Loucy (cell line): ENCODE results near the gene TEDC1.

Source experiments
- H2AFZ ChIP-seq: fragments of 200-600 bp; sonication (generic); 2 replicates; pipeline ENCODE4 v1.6.0; 2016; ENCODE audit warnings: antibody characterized with exemption, mild to moderate bottlenecking, low read length, moderate library complexity
- H3F3A ChIP-seq: fragments of 200-600 bp; 2 replicates; pipeline ENCODE4 v1.6.0; 2016; ENCODE audit warnings: antibody characterized with exemption, low read depth, mild to moderate bottlenecking
- H3K27me3 ChIP-seq: fragments of 200-600 bp; sonication (generic); 2 replicates; pipeline ENCODE4 v1.6.1; 2014; ENCODE audit warnings: low read length, mild to moderate bottlenecking; ENCODE audit not compliant: insufficient read depth, poor library complexity, severe bottlenecking
- H3K36me3 ChIP-seq: fragments of 200-600 bp; sonication (generic); 2 replicates; pipeline ENCODE4 v1.6.1; 2016; ENCODE audit warnings: low read length; ENCODE audit not compliant: insufficient read depth
- H3K4me1 ChIP-seq: fragments of 200-600 bp; sonication (generic); 2 replicates; pipeline ENCODE4 v1.5.1; 2014; ENCODE audit warnings: low read length, mild to moderate bottlenecking; ENCODE audit not compliant: insufficient read depth, poor library complexity, severe bottlenecking
- H3K4me2 ChIP-seq: fragments of 200-600 bp; sonication (generic); 2 replicates; pipeline ENCODE4 v1.6.0; 2014; ENCODE audit warnings: antibody characterized with exemption, low read length, low read depth, mild to moderate bottlenecking; ENCODE audit not compliant: poor library complexity, severe bottlenecking
- H3K4me3 ChIP-seq: fragments of 200-600 bp; sonication (generic); 2 replicates; pipeline ENCODE4 v1.5.1; 2014; ENCODE audit warnings: low read length, mild to moderate bottlenecking, mixed read lengths; ENCODE audit not compliant: poor library complexity, severe bottlenecking
- H3K79me2 ChIP-seq: fragments of 200-600 bp; sonication (generic); 2 replicates; pipeline ENCODE4 v1.6.1; 2014; ENCODE audit warnings: low read length; ENCODE audit not compliant: insufficient read depth
- H3K9ac ChIP-seq: fragments of 200-600 bp; sonication (generic); 2 replicates; pipeline ENCODE4 v1.6.0; 2014; ENCODE audit warnings: mild to moderate bottlenecking, low read depth, low read length, moderate library complexity; ENCODE audit not compliant: poor library complexity, severe bottlenecking
- H3K9me2 ChIP-seq: fragments of 200-600 bp; sonication (generic); replicated peaks from 2 replicates; pipeline ENCODE4 v1.6.1; 2016; ENCODE audit warnings: low read depth, low read length, mixed read lengths
- H3K9me3 ChIP-seq: fragments of 200-600 bp; sonication (generic); 2 replicates; pipeline ENCODE4 v1.6.1; 2014; ENCODE audit warnings: mild to moderate bottlenecking, antibody characterized with exemption, low read length, low read depth; ENCODE audit not compliant: insufficient read depth
- H4K20me1 ChIP-seq: fragments of 200-600 bp; sonication (generic); 2 replicates; pipeline ENCODE4 v1.6.0; 2014; ENCODE audit warnings: antibody characterized with exemption, low read length, mild to moderate bottlenecking; ENCODE audit not compliant: insufficient read depth, poor library complexity, severe bottlenecking
- EZH2phosphoT487 ChIP-seq: fragments of 200-600 bp; IDR thresholded peaks from 2 replicates; pipeline ENCODE4 v1.6.1; 2018; ENCODE audit warnings: antibody characterized with exemption, mild to moderate bottlenecking, moderate library complexity, borderline replicate concordance
- TF ChIP-seq, protein P1 (sequence below): fragments of 200-600 bp; sonication (generic); conservative IDR thresholded peaks from 2 replicates; pipeline ENCODE4 v1.5.1; 2014; ENCODE audit warnings: mild to moderate bottlenecking, antibody characterized with exemption, low read length

The TEDC1 gene

DNA sequence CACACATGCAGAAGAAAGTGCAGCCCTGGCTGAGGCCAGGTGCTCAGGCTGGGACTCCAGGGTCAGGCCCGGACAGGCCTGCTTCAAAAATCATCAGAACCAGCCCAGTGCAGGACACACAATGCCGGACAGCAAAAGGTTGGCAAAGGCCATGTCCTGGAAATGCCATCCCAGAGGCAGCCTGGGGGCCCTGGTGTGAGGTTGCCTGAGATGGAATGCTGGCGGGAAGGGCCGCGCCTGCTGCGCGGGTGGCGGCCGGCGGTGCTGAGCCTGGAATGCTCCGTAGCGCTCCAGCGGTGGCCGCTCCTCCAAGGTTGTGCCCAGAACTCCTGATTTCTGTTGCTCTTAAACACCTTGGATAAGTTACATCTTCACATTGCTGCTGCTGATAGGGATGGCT lies 38.1 kb upstream of the TEDC1 start:
- no peak overlapping the region for H3K9ac ChIP-seq
- H3K9me2 ChIP-seq = no peaks in the 10 kb centered on the region
- peaks cover 63% of the 10 kb centered on the region; the same call in 1 of the 2 replicates for H3K36me3 ChIP-seq
- H4K20me1 ChIP-seq = peaks cover 12% of the 10 kb centered on the region
- H2AFZ ChIP-seq = no peak overlapping the region
- no peaks in the 10 kb centered on the region for H3K4me1 ChIP-seq
- no peak overlapping the region for H3K4me2 ChIP-seq
- no peak overlapping the region for H3K4me3 ChIP-seq
- H3F3A ChIP-seq = no peaks in the 10 kb centered on the region
- peaks cover 12% of the 10 kb centered on the region; the same call in 1 of the 2 replicates for H3K79me2 ChIP-seq
- H3K9me3 ChIP-seq = no peaks in the 10 kb centered on the region
- TF ChIP-seq, protein P1, sequence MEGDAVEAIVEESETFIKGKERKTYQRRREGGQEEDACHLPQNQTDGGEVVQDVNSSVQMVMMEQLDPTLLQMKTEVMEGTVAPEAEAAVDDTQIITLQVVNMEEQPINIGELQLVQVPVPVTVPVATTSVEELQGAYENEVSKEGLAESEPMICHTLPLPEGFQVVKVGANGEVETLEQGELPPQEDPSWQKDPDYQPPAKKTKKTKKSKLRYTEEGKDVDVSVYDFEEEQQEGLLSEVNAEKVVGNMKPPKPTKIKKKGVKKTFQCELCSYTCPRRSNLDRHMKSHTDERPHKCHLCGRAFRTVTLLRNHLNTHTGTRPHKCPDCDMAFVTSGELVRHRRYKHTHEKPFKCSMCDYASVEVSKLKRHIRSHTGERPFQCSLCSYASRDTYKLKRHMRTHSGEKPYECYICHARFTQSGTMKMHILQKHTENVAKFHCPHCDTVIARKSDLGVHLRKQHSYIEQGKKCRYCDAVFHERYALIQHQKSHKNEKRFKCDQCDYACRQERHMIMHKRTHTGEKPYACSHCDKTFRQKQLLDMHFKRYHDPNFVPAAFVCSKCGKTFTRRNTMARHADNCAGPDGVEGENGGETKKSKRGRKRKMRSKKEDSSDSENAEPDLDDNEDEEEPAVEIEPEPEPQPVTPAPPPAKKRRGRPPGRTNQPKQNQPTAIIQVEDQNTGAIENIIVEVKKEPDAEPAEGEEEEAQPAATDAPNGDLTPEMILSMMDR = no peak
- no peak for TF ChIP-seq EZH2phosphoT487
- H3K27me3 ChIP-seq = no peaks in the 10 kb centered on the region

DNA sequence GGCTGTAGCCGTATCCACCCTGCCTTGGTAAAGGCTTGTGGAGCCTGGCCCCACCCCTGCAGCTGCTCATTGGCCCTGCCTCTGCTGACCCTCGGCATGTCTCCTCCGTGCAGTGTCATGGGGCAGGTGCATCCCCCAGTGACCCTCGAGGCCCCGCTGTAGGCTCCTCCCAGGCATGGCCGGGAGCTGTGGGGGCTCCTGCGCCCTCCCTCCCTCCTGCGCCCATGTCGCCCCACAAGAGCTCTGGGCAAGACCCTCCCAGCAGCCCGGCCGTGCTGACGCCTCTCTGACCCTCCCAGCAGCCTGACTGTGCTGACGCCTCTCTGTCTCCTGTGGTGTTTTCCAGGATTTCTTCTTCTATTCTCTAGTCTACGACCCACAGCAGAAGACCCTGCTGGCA lies 37.2 kb upstream of the TEDC1 start:
- peaks cover 6% of the 10 kb centered on the region; the same call in 1 of the 2 replicates for H3K79me2 ChIP-seq
- no peak overlapping the region for H2AFZ ChIP-seq
- H3K9ac ChIP-seq = no peak overlapping the region
- no peaks in the 10 kb centered on the region for H3K4me1 ChIP-seq
- H3K4me2 ChIP-seq = no peak overlapping the region
- peaks cover 7% of the 10 kb centered on the region for H4K20me1 ChIP-seq
- no peaks in the 10 kb centered on the region for H3F3A ChIP-seq
- H3K9me3 ChIP-seq = no peaks in the 10 kb centered on the region
- H3K4me3 ChIP-seq = no peak overlapping the region
- H3K9me2 ChIP-seq = no peaks in the 10 kb centered on the region
- TF ChIP-seq, protein P1 = no peak
- TF ChIP-seq EZH2phosphoT487 = no peak
- H3K36me3 ChIP-seq = peaks cover 68% of the 10 kb centered on the region; the same call in 1 of the 2 replicates
- no peaks in the 10 kb centered on the region for H3K27me3 ChIP-seq

DNA sequence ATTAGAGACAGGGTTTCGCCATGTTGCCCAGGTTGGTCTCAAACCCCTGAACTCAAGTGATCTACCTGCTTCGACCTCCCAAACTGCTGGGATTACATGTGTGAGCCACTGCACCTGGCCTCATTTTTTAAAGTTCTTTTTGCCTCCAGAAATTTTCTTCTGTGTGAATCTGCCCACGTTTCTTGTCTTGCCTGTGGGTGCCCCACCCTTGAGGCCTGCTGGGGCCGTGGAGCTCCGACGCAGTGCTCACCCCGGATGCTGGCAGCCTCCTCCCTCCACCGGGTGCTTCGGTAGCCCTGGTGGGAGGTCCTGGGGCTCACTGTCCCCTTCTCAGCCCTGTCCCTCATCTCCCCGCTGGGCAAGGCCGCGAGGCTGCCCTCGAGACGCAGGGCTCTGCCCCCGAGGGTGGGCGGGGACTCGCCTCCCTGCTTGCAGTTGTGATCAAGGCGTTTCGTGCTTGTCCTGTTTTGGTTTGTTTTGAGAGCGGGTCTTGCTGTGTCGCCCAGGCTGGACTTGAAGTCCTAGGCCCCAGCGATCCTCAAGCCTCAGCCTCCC lies 35.9 kb upstream of the TEDC1 start:
- no peaks in the 10 kb centered on the region for H3F3A ChIP-seq
- no peak overlapping the region for H2AFZ ChIP-seq
- no peaks in the 10 kb centered on the region for H3K79me2 ChIP-seq
- H3K9ac ChIP-seq = no peak overlapping the region
- H3K4me3 ChIP-seq = no peak overlapping the region
- H3K4me1 ChIP-seq = no peaks in the 10 kb centered on the region
- H3K9me3 ChIP-seq = no peaks in the 10 kb centered on the region
- TF ChIP-seq EZH2phosphoT487 = no peak
- TF ChIP-seq, protein P1 = no peak
- no peaks in the 10 kb centered on the region for H3K27me3 ChIP-seq
- H3K36me3 ChIP-seq = peaks cover 62% of the 10 kb centered on the region; the same call in 1 of the 2 replicates
- H4K20me1 ChIP-seq = no peaks in the 10 kb centered on the region
- no peaks in the 10 kb centered on the region for H3K9me2 ChIP-seq
- no peak overlapping the region for H3K4me2 ChIP-seq
